ENCODE data around the gene WIPI1.

GRCh38 chr17:68400404-68400735 is 56.9 kb downstream of the WIPI1 start:
- no peak for TF ChIP-seq POLR2AphosphoS5 (IDR thresholded peaks at IDR 0.05)
- TF ChIP-seq, protein P1, sequence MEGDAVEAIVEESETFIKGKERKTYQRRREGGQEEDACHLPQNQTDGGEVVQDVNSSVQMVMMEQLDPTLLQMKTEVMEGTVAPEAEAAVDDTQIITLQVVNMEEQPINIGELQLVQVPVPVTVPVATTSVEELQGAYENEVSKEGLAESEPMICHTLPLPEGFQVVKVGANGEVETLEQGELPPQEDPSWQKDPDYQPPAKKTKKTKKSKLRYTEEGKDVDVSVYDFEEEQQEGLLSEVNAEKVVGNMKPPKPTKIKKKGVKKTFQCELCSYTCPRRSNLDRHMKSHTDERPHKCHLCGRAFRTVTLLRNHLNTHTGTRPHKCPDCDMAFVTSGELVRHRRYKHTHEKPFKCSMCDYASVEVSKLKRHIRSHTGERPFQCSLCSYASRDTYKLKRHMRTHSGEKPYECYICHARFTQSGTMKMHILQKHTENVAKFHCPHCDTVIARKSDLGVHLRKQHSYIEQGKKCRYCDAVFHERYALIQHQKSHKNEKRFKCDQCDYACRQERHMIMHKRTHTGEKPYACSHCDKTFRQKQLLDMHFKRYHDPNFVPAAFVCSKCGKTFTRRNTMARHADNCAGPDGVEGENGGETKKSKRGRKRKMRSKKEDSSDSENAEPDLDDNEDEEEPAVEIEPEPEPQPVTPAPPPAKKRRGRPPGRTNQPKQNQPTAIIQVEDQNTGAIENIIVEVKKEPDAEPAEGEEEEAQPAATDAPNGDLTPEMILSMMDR (IDR thresholded peaks at IDR 0.05) = no peak

Measured in suprapubic skin (tissue), 3 donors.